ENCODE measurements around the gene HTR7. TPM values are rescaled to one million over a fixed set of nuclear protein-coding genes. Genes with fewer than 3 reads are reported as not detected.

The HTR7 gene
- total RNA-seq, 1 experiment from 2014 or later: 19.4 TPM

DNA sequence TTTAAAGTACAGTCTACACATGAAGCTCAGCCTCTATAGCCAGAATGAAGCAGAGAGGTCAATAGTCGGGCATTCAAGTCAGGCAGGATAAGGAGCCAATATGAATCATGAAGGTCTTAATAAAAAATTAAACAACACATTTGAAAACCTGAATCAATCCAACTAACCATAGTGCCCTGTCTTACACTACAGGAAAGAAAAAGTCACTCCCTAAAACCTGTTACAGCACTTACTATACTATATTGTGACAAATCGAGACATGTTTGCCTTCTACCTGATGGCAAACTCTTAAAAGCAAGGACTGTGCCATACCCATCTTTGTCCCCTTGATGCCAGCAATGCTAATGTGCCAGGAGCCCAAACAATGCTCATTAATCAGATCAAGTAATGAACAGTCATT lies 117.6 kb downstream of the HTR7 start:
- no peak for DNase-seq (ENCODE audit: low read depth)

DNA sequence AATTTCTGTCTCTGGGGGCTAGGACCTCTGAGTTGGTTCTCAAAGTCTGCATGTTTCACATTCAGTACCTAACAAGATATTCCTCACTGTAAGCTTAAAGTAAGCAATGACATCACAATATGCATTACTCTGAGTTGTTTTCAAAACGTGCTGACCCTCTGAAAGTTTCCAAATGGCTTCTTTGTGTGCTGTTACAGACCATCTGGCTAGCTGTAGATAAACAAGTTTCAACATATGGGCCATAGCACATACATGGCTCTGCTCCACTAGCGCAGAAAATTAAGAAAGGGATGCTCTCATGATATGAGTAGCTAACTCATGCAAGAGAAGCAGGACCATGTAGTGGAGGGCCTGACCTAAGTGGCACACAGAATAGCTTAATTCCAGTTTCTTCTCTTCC lies 119.0 kb downstream of the HTR7 start:
- DNase-seq (ENCODE audit: low read depth): no peak

DNA sequence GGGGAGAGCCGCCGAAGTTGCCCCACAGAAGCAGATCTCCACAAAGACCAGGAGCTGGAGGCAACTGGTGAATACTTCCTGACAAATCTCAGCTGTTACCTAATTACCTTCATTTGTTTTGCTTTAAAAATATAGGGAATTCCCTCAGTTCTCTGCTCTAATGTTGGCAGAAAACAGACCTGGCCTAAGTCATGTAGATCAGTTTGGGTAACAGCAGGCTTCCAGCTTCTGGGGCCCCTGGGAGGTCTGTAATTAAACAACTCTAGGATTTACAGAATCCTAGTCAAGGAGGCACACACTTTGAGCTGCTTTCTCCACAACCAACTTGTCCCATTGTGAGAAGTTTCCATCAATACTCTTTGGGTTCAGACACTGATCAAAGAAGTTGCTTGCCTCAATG lies 123.4 kb downstream of the HTR7 start:
- DNase-seq (ENCODE audit: low read depth): no peak

DNA sequence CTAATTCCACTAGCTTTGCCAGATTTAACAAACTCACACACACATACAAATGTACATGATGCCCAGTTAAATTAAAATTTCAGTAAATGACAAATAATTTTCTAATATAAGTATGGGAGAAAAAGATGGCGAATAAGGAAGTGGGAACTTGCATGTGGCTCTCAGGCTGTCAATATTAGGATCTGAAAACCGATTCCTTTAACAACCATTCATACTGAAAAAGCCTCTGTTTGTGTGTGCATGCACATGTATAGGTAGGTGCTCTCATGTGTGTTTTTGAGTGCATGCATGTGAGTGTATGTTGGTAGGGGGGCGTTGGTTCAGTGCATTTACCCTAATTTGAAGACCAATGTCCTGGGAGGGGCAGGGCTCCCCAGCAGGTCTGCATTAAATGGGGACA lies 125.3 kb downstream of the HTR7 start:
- no peak for DNase-seq (ENCODE audit: low read depth)

DNA sequence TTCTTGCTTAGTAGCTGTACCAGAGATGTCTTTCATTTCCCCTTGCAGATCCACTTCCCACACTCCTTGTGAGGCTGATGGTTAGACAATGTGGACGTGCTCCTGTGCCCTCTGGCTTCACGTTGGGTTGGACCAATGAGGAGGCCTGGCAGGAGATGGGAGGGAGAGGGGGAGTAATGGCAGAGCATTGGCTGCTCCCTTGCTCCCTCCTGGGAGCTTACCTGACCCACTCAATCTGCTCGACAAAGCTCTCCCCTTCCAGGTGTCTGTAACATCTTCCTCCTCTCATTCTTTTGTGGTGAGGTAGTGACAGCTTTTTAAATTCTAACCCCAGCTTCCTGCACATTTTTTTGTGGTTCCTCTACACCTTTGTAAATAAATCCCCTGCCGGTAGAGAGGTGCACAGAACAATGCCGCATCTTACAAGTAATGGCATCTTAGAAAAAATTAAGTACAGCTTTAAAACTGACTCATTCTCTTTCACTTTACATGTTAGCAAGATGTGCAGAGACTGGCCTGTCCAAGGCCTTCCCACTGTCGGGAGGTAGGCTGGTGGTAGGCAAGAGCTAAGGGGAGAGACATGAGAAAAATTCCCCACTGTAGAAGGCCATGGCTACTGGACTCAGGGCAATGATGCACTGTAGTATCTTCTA lies 134.3 kb downstream of the HTR7 start:
- no peak for DNase-seq (ENCODE audit: low read depth)

DNA sequence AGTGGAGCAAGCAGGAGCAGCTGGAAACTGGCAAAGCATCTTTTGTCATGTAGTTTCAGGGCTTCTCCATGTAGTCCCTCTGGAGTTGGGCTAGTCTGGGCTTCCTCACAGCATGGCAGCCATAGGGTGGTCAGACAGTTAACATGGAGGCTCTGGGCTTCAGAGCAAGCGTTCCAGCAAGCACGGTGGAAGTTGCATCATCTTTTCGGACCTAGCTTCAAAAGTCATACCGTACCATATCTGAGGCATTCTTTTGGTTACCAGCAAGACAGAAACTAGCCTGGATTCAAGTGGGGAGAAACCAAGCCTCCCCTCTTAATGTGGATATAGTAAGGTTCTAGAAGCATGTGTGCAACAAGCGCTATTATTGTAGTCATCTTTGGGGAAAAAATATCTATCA lies 135.0 kb downstream of the HTR7 start:
- DNase-seq (ENCODE audit: low read depth): no peak

DNA sequence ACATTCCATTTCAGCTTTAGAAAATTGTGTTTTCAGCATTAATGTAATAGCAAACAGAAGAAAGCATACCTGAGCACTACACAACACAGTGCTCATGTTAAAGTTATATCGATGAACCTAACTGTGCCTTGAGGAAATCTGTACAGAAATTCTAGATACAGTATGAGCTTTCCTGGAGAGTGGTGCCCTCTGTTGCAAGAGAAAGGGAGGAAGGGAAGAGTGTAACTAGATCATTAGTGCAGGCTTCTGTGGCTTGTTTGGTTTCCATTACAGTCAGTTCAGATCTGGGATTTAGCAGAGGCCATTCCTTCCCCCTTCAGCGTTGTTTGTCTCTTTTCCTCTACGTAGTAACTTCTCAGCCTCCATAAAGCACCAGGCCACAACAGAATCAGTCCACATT lies 139.7 kb downstream of the HTR7 start:
- peak; percentile 8 for DNase-seq (ENCODE audit: low read depth)

DNA sequence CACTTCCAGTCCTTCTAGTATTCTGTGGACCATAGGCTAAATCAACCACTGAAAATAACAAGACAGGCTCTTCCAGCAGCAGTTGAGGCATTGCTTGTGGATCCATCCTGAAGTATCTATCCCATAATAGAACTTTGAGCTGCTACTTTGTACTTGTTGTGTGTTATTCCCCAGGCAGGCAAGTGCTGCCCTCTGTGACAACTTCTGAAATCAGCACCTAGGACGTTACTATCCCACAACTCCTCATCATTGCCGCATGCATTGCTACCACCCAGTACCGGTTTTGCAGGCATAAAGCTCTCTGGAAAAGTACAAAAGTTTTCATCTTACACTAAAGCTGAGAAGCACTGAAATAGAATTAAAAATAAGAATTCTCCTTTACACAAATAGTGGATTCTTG lies 145.3 kb downstream of the HTR7 start:
- DNase-seq (ENCODE audit: low read depth): no peak

DNA sequence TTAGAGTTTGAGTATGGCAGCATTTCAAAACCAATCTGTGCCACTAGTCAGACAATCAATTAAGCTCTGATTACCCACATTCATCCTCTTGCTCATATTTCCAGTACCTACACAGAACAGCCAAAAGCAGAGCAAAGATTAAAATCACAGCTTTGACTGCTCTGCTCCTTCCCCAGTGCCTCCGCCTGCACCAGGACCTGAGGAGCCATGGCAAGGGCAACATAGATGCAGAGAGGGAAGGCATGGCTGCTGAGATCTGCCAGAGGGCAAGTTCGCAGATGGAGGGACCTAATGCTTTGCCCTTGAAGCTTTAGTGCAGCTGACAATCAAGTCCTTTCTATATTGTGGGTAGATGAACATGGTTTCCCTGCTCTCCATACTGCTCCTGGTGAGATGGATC lies 148.1 kb downstream of the HTR7 start:
- no peak for DNase-seq (ENCODE audit: low read depth)

DNA sequence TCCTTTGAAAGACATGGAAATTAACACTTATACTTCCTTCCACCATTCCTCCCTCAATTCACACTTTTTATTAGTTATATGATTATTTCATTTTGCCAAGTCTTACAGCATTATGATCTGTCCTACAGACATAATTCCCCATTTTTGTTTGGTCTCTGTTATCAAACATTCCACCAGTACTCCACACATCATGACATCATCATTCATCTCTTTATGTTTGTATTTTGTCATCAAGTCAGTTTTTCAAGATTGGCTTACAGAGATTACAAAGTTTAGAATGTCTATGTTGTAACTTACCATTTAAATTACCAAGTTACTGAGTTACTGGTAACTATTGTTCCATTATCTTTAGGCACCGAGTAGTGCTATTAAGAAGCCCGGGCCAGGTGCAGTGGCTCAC lies 150.2 kb downstream of the HTR7 start:
- DNase-seq (ENCODE audit: low read depth): no peak

DNA sequence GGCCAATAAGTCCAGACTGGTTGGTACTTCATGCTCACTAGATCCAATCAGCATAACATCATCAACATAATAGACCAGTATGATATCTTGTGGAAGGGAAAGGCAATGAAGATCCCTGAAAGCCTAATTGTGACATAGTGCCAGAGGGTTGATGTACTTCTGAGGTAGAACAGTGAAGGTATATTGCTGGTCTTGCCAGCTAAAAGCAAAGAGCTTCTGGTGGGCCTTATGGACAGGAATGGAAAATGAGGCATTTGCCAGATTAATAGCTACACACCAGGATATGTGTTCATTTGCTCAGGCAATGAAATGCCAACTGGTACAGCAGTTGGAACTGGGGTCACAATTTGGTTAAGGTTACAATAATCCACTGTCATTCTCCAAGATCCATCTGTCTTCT lies 156.4 kb downstream of the HTR7 start:
- DNase-seq (ENCODE audit: low read depth): no peak

DNA sequence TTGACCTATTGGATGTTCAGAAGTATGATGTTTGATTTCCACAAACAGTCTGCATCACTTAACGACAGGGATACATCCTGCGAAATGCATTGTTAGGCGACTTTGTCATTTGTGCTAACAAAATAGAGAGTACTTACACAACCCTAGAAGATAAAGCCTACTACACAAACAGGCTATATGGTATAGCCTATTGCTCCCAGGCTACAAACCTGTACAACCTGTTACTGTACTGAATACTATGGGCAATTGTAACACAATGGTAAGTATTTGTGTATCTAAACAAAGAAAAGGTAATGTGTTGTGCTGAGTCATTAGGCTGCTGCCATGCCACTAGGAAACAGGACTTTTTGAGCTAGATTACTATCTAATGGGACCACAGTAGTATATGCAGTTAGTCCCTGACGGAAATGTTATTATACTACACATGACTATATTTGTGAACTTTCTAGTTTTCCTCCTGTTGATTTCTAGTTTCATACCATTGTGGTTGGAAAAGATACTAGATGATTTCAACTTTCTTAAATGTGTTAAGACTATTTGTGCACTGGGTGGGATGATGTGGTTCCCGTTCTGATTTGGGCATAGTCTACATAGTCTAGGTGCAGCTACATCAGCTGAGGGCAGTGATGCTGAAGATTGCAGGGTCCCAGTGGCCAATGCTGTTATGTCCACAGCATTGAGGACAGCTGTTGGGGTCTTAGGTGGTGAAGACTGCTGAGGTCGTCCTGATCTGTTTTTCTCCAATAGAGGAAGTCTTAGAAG lies 161.7 kb downstream of the HTR7 start:
- DNase-seq (ENCODE audit: low read depth): no peak

Other genes starting within 250 kb of the HTR7 start
- 76.5 and 97.4 TPM in 2 replicates for gene RPP30, start 13.9 kb upstream of the HTR7 start, total RNA-seq (2014; rRNA removed; shearing (Covaris generic))
- gene ANKRD1, start 63.0 kb upstream of the HTR7 start, total RNA-seq (2014; rRNA removed; shearing (Covaris generic)): 94.4 and 124 TPM in 2 replicates